Right kidney (tissue), 1 donor: ENCODE measurements around the gene SP110.

ENCODE experiments used
- DNase-seq: peaks from one replicate; pipeline ENCODE4 v3.0.0-alpha.2; 2016

Gene SP110

GRCh38 chr2:230172156-230172555 lies 47.6 kb downstream of the SP110 start:
- DNase-seq: no peak

GRCh38 chr2:230170532-230170931 lies 49.3 kb downstream of the SP110 start:
- DNase-seq: no peak

- no peak for DNase-seq
Observed at GRCh38 chr2:230166557-230167170, 53.1 kb downstream of the SP110 start.

GRCh38 chr2:230164139-230164538 lies 55.6 kb downstream of the SP110 start:
- no peak for DNase-seq

- no peak for DNase-seq
Observed at GRCh38 chr2:230162981-230163380, 56.8 kb downstream of the SP110 start.

- DNase-seq: no peak
Observed at GRCh38 chr2:230161184-230161583, 58.6 kb downstream of the SP110 start.

- DNase-seq: peak; percentile 37
Observed at GRCh38 chr2:230160112-230160660, 59.6 kb downstream of the SP110 start.

GRCh38 chr2:230158468-230158867 lies 61.3 kb downstream of the SP110 start:
- no peak for DNase-seq

- peak; percentile 23 for DNase-seq
Observed at GRCh38 chr2:230156782-230157699, 62.7 kb downstream of the SP110 start.

- DNase-seq: no peak
Observed at GRCh38 chr2:230155359-230155758, 64.4 kb downstream of the SP110 start.

- DNase-seq: no peak
Observed at GRCh38 chr2:230153390-230153976, 66.3 kb downstream of the SP110 start.

- no peak for DNase-seq
Observed at GRCh38 chr2:230152334-230152733, 67.5 kb downstream of the SP110 start.

GRCh38 chr2:230144355-230144754 lies 75.4 kb downstream of the SP110 start:
- DNase-seq: no peak

- DNase-seq: no peak
Observed at GRCh38 chr2:230140667-230141066, 79.1 kb downstream of the SP110 start.

- no peak for DNase-seq
Observed at GRCh38 chr2:230137902-230138539, 81.8 kb downstream of the SP110 start.

- no peak for DNase-seq
Observed at GRCh38 chr2:230135130-230135525, 84.7 kb downstream of the SP110 start.

- no peak for DNase-seq
Observed at GRCh38 chr2:230134496-230135129, 85.2 kb downstream of the SP110 start.

GRCh38 chr2:230131366-230131765 lies 88.4 kb downstream of the SP110 start:
- DNase-seq: no peak

GRCh38 chr2:230130668-230131364 lies 89.0 kb downstream of the SP110 start:
- DNase-seq: no peak

- no peak for DNase-seq
Observed at GRCh38 chr2:230129343-230129742, 90.4 kb downstream of the SP110 start.

- DNase-seq: no peak
Observed at GRCh38 chr2:230128623-230129342, 91.0 kb downstream of the SP110 start.
